GM12892 (cell line): ENCODE data around the gene RNU6-9.

Source experiments
- POLR2A ChIP-seq: IDR thresholded peaks from 2 replicates; pipeline ENCODE4 v1.6.1; 2011; ENCODE audit warnings: low read depth, low read length, control low read depth
- POLR2AphosphoS5 ChIP-seq: IDR thresholded peaks from 2 replicates; pipeline ENCODE4 v1.6.1; 2011; ENCODE audit warnings: low read depth, low read length, control low read depth
- TAF1 ChIP-seq: IDR thresholded peaks from 2 replicates; pipeline ENCODE4 v1.6.1; 2011; ENCODE audit warnings: low read depth, mild to moderate bottlenecking, control low read depth, low read length, borderline replicate concordance

DNA sequence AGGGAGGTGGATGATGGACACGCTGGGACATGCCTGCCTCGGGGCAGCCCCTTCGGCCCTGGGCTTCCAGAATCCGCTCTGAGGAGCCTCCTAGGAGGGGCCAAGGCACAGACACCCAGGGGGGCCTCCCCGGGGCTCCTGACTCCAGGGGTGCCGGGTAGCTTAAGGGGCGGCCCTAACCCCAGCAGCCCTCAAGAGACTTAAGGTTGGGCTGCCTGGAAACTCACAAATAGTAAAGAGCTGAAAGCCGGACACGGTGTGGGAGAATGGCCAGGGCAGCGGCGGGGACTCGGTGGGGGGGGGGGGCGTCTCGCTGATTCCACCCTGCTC, 40.2 kb downstream of the RNU6-9 start:
- TF ChIP-seq POLR2A = no peak
- TF ChIP-seq POLR2AphosphoS5 = no peak
- TF ChIP-seq TAF1 = no peak
